Effector CD8-positive, alpha-beta T cell (primary cell): ENCODE data around the gene KMT2D.
"Not testable (repeated sequence)": the region's sequence is repeated elsewhere in the genome, so short reads cannot be mapped to it uniquely, and the experiment has no call there.

Experiments used
- DNase-seq: peaks from one replicate; lab custom pipeline; 2025; lab: John Stamatoyannopoulos, UW

The KMT2D gene

GRCh38 chr12:49088932-49089330 lies 28.3 kb upstream of the KMT2D start:
- no peak for DNase-seq

- peak; percentile 45 for DNase-seq
Observed at GRCh38 chr12:49088150-49088931, 27.7 kb upstream of the KMT2D start.

GRCh38 chr12:49086116-49086515 lies 25.5 kb upstream of the KMT2D start:
- DNase-seq: no peak

- no peak for DNase-seq
Observed at GRCh38 chr12:49084438-49084837, 23.8 kb upstream of the KMT2D start.

- DNase-seq: no peak
Observed at GRCh38 chr12:49079793-49080192, 19.2 kb upstream of the KMT2D start.

GRCh38 chr12:49070971-49071370 lies 10.4 kb upstream of the KMT2D start:
- DNase-seq: no peak

GRCh38 chr12:49069507-49070346 lies 9.1 kb upstream of the KMT2D start, which contains the start of gene RHEBL1:
Gene RHEBL1, minus strand, starts transcription at chr12:49069979. Its CDS starts 194 bp downstream, at chr12:49069785.
- peak; percentile 99 for DNase-seq

GRCh38 chr12:49068879-49069506 lies 8.4 kb upstream of the KMT2D start:
- DNase-seq: no peak

GRCh38 chr12:49066120-49066519 lies 5.5 kb upstream of the KMT2D start:
- no peak for DNase-seq

- no peak for DNase-seq
Observed at GRCh38 chr12:49064767-49065152, 4.2 kb upstream of the KMT2D start.

GRCh38 chr12:49061916-49062315 lies 1.3 kb upstream of the KMT2D start:
- DNase-seq: not testable (repeated sequence)

- DNase-seq: no peak
Observed at GRCh38 chr12:49061157-49061650, 610 bp upstream of the KMT2D start.

- no peak for DNase-seq
Observed at GRCh38 chr12:49059299-49060171, 1.1 kb downstream of the KMT2D start.

GRCh38 chr12:49059045-49059298 lies 1.6 kb downstream of the KMT2D start:
- DNase-seq: no peak

GRCh38 chr12:49058366-49059044 lies 2.1 kb downstream of the KMT2D start:
- DNase-seq: no peak

- no peak for DNase-seq
Observed at GRCh38 chr12:49057888-49058287, 2.7 kb downstream of the KMT2D start.

GRCh38 chr12:49055978-49056754 lies 4.4 kb downstream of the KMT2D start:
- peak; percentile 27 for DNase-seq

- DNase-seq: no peak
Observed at GRCh38 chr12:49055092-49055491, 5.5 kb downstream of the KMT2D start.

GRCh38 chr12:49054524-49054923 lies 6.1 kb downstream of the KMT2D start:
- no peak for DNase-seq

- DNase-seq: no peak
Observed at GRCh38 chr12:49054096-49054495, 6.5 kb downstream of the KMT2D start.
